Activated CD8-positive, alpha-beta memory T cell treated with anti-CD3 and anti-CD28 coated beads for 36 hours (primary cell): ENCODE measurements around the gene FAM200B. TPM values are rescaled to one million over a fixed set of nuclear protein-coding genes. Genes with fewer than 3 reads are reported as not detected.
"Not testable (repeated sequence)": the region's sequence is repeated elsewhere in the genome, so short reads cannot be mapped to it uniquely, and the experiment has no call there.

Experiments
- CTCF ChIA-PET: fragments of 350-600 bp; sonication (Branson Sonifier 250); formaldehyde crosslinking; loops from one replicate; lab custom pipeline; 2021; ENCODE audit warnings: antibody characterized with exemption; lab: Charles Lee
- POLR2A ChIA-PET: fragments of 350-600 bp; sonication (Branson Sonifier 250); formaldehyde crosslinking; loops from one replicate; lab custom pipeline; 2021; ENCODE audit warnings: antibody characterized with exemption; lab: Charles Lee
- total RNA-seq, 2 experiments: library from RNA; stranded (reverse); gene quantifications; one replicate each; pipeline ENCODE4 v1.2.3, GENCODE V29; 2021

FAM200B gene
- total RNA-seq, 2 experiments from 2014 or later, result 10.3 to 12.1 TPM

- POLR2A ChIA-PET, result no interaction called here
These were observed 36.2 kb downstream of the FAM200B start for GRCh38 chr4:15717657-15718416.

GRCh38 chr4:15718465-15718864 lies 36.8 kb downstream of the FAM200B start:
- ChIA-PET CTCF (interaction anchor here (0.6 kb wide), 1 partner anchor 89 kb away, joined by 3 read pairs; no protein-coding TSS in a partner anchor), POLR2A (no interaction called here)

More at GRCh38 chr4:15717657-15718416, 36.2 kb downstream of the FAM200B start:
- CTCF ChIA-PET, result interaction anchor here (0.6 kb wide), 1 partner anchor 89 kb away, joined by 3 read pairs; no protein-coding TSS in a partner anchor

DNA sequence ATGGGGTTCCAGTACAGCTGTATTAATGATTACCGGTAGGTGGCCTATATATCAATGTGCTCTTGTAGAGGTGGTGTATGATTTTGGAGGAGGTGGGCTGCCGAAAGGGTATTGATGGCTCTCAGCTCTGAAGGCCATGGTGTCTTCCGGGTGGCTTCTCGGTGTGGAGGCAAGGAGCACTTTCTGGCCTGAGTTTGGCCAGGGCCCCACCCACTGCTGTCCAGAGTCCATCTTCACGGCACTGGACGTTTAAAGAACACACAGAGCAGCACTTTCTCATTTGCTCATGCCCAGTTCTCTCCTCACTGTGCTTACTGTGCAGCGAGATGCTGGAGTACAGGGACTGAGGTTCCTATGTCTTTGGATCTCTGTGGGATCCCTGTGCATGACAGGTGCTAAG lies 37.3 kb downstream of the FAM200B start:
- ChIA-PET POLR2A (no interaction called here), CTCF (no interaction called here)

DNA sequence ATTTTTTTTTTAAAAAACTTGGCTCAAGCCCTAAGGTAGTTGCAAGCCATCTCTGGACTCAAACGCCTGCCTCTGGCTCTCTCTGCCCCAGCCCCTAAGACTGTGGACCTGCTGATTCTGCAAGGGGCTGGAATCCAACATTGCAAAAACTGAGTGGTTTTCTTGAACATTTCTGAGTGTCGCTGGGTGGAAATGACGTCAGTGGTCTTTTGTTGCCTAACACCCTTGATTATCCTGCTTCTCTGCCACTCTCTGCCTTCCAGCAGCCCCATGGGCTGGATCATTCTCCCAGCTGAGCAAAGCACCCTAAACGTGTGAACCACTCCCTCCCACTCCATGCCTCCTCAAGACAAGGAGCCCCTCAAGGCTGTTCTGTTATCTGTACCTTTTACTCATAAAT lies 37.9 kb downstream of the FAM200B start:
- CTCF ChIA-PET, result no interaction called here

GRCh38 chr4:15720851-15721250 lies 39.2 kb downstream of the FAM200B start:
- ChIA-PET POLR2A (no interaction called here), CTCF (no interaction called here)

More for the DNA sequence above, 37.9 kb downstream of the FAM200B start:
- POLR2A ChIA-PET, result no interaction called here

DNA sequence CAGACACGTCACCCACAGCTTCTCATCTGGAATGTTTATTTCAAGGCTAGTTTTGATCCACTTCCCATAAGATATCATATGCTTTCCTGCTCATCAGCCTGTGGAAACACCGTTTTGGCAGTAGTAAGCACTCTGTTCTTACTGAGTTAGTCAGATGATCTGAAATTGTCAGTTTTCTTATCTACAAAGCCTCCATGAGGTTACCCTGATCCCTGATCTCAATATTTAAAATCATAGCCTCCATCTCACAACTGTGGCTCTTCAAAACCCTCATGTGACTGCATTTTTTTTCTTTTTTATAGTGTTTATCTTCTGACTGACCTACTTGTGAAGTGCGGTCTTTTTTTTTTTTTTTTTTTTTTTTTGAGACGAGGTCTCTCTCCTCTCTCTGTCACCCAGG lies 44.0 kb downstream of the FAM200B start:
- CTCF ChIA-PET, result interaction anchor here (1.7 kb wide), 1 partner anchor 276 kb away, joined by 3 read pairs; no protein-coding TSS in a partner anchor
- POLR2A ChIA-PET, result no interaction called here

- POLR2A ChIA-PET, result no interaction called here
- CTCF ChIA-PET, result interaction anchor here (0.7 kb wide), 1 partner anchor 24 kb away, joined by 3 read pairs; no protein-coding TSS in a partner anchor
These were observed 48.4 kb downstream of the FAM200B start for GRCh38 chr4:15729910-15730533.

DNA sequence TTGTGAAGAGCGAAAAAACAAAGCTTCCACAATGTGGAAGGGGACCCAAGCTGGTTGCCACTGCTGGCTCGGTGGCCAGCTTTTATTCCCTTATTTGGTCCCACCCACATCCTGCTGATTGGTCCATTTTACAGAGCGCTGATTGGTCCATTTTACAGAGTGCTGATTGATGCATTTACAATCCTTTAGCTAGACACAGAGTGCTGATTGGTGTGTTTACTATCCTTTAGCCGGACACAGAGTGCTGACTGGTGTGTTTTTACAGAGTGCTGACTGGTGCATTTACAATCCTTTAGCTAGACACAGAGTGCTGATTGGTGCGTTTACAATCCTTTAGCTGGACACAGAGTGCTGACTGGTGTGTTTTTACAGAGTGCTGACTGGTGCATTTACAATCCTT lies 51.4 kb downstream of the FAM200B start:
- CTCF ChIA-PET, POLR2A ChIA-PET: not testable (repeated sequence)

DNA sequence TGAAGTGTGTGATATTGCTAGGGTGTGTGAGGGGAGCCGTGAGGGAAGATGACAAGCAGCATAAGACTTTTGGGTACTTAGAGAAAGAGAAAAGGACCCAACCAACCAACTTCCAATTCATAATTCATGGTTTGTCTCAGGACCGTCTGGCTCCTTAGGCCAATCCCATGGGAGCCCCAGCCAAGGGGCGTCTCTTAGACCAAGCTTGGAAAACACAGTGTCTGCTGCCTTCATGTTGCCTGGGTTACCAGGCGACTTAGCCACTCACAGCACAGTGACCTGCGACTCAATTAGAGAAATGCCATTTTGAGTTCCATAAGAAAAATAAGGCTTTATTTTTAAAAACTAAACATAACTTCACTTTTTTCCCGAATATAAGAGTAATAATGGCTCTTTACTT lies 53.9 kb downstream of the FAM200B start:
- CTCF ChIA-PET, result interaction anchor here (1.5 kb wide), 1 partner anchor 70 kb away, joined by 4 read pairs; no protein-coding TSS in a partner anchor
- POLR2A ChIA-PET, result no interaction called here

DNA sequence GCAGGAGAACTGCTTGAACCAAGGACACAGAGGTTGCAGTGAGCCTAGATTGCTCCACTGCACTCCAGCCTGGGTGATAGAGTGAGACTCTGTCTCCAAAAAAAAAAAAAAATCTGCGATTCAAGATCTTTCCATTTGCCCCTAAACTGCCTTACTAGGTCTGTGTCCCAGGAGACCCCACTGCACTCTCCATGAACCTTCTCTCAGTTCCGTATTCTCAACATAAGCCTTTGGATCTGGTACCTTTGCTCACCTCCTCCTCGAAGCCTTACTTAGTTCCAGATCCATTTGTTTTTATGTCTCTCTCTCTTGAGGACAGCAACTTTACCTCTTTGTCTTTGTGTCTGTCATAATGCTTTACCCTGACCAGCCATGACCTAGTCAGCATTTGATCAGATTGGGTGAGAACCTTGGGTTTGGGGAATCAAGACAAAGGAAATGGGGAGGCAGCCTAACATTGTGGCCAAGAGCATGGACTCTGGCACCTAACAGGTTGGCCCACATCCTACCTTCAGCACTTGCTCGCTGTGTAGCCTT lies 55.0 kb downstream of the FAM200B start:
- ChIA-PET CTCF (interaction anchor here (1.0 kb wide), 1 partner anchor 69 kb away, joined by 4 read pairs; no protein-coding TSS in a partner anchor), POLR2A (no interaction called here)

DNA sequence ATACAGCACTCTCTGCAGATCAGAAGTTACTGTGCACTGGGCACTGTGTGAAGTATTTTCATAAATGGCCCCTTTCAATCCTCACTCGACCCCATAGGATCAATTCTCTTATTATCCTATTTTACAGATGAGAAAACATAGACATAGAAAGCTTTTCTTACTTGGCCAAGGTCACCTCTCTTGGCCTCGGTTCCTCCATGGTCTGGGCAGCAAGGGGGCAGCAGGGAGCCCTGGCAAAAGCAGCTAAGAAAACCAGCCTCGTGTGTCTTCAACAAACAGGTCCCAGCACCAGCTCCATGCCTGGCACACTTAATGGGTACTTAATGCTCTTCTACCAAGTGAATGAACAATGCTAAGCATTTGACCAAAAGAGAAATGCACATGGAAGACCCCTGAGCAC lies 55.6 kb downstream of the FAM200B start:
- POLR2A ChIA-PET, result no interaction called here
- CTCF ChIA-PET, result interaction anchor here (1.0 kb wide), 1 partner anchor 69 kb away, joined by 4 read pairs; no protein-coding TSS in a partner anchor

GRCh38 chr4:15738877-15739276 lies 57.2 kb downstream of the FAM200B start:
- ChIA-PET CTCF (interaction anchor here (0.9 to 1.0 kb wide), 2 partner anchors 17 to 41 kb away, joined by 3 to 7 read pairs; no protein-coding TSS in a partner anchor), POLR2A (interaction anchor here (0.6 to 1.0 kb wide), 4 partner anchors 18 to 57 kb away, joined by 3 to 6 read pairs (median 4); partner anchors contain the start of gene FAM200B)

Other genes starting within 250 kb of the FAM200B start
- gene CC2D2A, start 211.9 kb upstream of the FAM200B start, total RNA-seq, result not detected
- gene FBXL5, start 26.5 kb upstream of the FAM200B start, total RNA-seq, result 10 to 100 TPM; 27.9 to 29.6 TPM
- under 1 TPM; 0.38 to 0.44 TPM for gene BST1, start 21.2 kb downstream of the FAM200B start, total RNA-seq
- 10 to 100 TPM; 26.3 to 29.5 TPM for gene CD38, start 96.5 kb downstream of the FAM200B start, total RNA-seq